ENCODE measurements around the gene AVPI1.

AVPI1 gene

DNA sequence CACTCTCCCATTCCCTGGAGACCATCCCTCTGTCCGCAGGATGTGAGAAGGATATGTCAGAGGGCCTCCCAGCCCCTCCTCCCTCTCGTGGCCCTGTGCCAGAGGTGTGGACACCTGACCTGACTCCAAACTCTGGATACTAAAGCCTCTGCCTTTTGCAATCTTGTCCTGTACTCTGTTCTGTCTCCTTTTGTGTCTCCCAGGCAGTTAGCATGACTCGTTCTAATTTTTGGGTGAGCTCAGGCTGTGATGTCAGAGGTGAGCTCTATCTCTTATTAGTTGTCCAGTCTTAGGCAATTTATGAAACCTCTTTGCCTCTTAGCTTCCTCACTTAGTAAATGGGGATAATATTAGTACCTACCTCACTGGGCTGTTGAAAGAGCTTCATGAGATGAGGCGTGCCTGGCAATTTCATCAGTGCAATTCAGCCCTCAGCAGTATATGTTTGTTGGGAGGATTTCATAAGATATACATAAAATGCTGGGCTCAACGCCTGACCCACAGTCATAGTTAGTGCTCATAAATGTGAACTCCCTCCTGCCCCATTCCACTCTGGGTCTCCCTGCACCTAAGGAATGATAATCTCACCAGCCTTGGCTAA lies 37.4 kb upstream of the AVPI1 start:
- no peak for DNase-seq (ENCODE audit: insufficient read length, low spot score)
- FAIRE-seq = no peak
- TF ChIP-seq SPI1 (IDR thresholded peaks at IDR 0.05; ENCODE audit: low read depth, low read length) = no peak
- TF ChIP-seq TAF1 (IDR thresholded peaks at IDR 0.05; ENCODE audit: low read depth, low read length) = no peak
- no peak for TF ChIP-seq POU2F2 (IDR thresholded peaks at IDR 0.05; ENCODE audit: low read depth, low read length)
- no peak for TF ChIP-seq POLR2AphosphoS5 (IDR thresholded peaks at IDR 0.05; ENCODE audit: low read depth, low read length)
- TF ChIP-seq PAX5 (IDR thresholded peaks at IDR 0.05; ENCODE audit: insufficient read depth, low read length, severe bottlenecking) = no peak
- no peak for TF ChIP-seq POLR2A (IDR thresholded peaks at IDR 0.05; ENCODE audit: low read depth, low read length)

DNA sequence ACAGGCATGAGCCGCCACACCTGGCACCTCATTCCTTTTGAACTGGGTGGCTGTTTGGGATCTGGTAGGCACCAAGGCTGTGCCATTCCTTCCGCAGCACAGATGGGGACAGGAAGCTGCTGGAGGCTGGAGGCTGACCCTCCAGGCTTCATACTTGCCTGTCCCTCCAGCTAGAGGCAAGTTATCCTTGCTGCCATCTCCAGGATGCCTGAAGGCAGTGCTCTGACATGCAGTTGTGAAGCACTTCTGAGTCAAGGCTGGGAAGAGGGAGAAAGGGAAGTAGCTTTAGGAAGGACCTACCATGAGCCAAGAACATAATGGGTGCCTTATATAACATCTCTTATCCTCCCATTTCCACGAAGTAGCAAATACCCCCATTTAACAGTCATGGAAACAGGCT lies 36.0 kb upstream of the AVPI1 start:
- TF ChIP-seq POLR2AphosphoS5 (IDR thresholded peaks at IDR 0.05; ENCODE audit: low read depth, low read length) (no peak), PAX5 (IDR thresholded peaks at IDR 0.05; ENCODE audit: insufficient read depth, low read length, severe bottlenecking) (no peak), SPI1 (IDR thresholded peaks at IDR 0.05; ENCODE audit: low read depth, low read length) (no peak), POLR2A (IDR thresholded peaks at IDR 0.05; ENCODE audit: low read depth, low read length) (no peak), TAF1 (IDR thresholded peaks at IDR 0.05; ENCODE audit: low read depth, low read length) (no peak), POU2F2 (IDR thresholded peaks at IDR 0.05; ENCODE audit: low read depth, low read length) (no peak)
- DNase-seq (ENCODE audit: insufficient read length, low spot score) = no peak
- FAIRE-seq = no peak

DNA sequence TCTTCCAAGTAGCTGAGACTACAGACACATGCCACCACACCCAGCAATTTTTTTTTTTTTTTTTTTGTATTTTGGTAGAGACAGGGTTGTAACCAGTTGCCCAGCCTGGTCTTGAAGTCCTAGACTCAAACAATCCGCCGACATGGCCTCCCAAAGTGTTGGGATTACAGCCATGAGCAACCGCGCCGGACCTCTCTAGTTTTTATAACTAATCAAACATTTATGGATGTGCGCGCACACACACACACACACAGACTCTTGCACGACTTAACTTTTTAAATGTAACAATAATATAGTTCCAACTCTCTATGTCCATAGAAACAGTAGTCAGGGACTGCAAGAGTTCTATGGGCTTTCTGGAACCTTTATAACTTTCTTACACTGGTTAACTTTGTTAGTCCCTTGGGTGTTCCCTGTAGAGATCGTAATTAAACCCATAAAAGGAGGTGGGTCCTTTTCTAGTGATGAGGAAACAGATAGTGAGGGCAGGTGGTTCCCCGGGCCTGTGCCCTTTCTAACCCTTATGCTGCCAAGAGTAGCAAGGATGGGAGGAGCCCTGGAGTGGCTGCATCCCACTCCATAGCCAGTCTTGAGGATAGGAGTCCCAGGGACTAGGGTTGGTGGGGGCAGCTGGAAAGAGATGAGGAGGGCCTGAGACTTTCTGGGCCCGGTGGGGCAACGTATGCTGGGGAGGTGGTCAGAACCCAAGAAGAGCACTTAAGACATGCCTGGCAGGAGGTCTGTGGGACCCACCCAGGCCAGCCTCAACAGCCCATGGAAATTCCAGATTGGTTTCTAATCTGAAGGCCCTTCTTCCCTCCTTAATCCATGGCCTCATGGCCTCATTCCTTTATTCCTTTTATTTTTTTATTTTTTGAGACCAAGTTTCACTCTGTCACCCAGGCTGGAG lies 35.1 kb upstream of the AVPI1 start:
- no peak for TF ChIP-seq POLR2AphosphoS5 (IDR thresholded peaks at IDR 0.05; ENCODE audit: low read depth, low read length)
- TF ChIP-seq PAX5 (IDR thresholded peaks at IDR 0.05; ENCODE audit: insufficient read depth, low read length, severe bottlenecking) = no peak
- no peak for TF ChIP-seq POU2F2 (IDR thresholded peaks at IDR 0.05; ENCODE audit: low read depth, low read length)
- no peak for TF ChIP-seq TAF1 (IDR thresholded peaks at IDR 0.05; ENCODE audit: low read depth, low read length)
- TF ChIP-seq SPI1 (IDR thresholded peaks at IDR 0.05; ENCODE audit: low read depth, low read length) = no peak
- no peak for TF ChIP-seq POLR2A (IDR thresholded peaks at IDR 0.05; ENCODE audit: low read depth, low read length)
- FAIRE-seq = no peak
- DNase-seq (ENCODE audit: insufficient read length, low spot score) = no peak

DNA sequence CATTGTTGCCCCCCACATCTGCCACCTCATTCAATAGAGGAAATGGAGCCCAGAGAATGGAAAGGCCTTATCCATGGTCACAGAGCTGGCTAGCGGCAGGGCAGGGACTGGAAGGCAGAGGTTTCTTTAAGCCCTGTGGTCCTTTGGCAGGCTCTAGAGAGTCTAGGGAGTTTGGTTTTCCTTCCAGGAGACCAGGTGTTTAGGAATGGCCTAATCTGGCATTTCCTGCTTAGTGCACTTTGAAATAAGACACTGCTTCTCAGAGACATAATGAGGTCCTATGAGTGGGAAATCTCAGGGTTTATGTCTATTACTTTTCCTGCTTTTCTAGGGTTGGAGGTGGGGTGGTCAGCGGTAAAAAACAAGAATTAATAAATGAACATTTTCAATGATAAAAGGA lies 32.6 kb upstream of the AVPI1 start:
- FAIRE-seq (no peak), DNase-seq (ENCODE audit: insufficient read length, low spot score) (no peak)
- TF ChIP-seq SPI1 (IDR thresholded peaks at IDR 0.05; ENCODE audit: low read depth, low read length) (no peak), POLR2A (IDR thresholded peaks at IDR 0.05; ENCODE audit: low read depth, low read length) (no peak), POU2F2 (IDR thresholded peaks at IDR 0.05; ENCODE audit: low read depth, low read length) (no peak), TAF1 (IDR thresholded peaks at IDR 0.05; ENCODE audit: low read depth, low read length) (no peak), POLR2AphosphoS5 (IDR thresholded peaks at IDR 0.05; ENCODE audit: low read depth, low read length) (no peak), PAX5 (IDR thresholded peaks at IDR 0.05; ENCODE audit: insufficient read depth, low read length, severe bottlenecking) (no peak)

DNA sequence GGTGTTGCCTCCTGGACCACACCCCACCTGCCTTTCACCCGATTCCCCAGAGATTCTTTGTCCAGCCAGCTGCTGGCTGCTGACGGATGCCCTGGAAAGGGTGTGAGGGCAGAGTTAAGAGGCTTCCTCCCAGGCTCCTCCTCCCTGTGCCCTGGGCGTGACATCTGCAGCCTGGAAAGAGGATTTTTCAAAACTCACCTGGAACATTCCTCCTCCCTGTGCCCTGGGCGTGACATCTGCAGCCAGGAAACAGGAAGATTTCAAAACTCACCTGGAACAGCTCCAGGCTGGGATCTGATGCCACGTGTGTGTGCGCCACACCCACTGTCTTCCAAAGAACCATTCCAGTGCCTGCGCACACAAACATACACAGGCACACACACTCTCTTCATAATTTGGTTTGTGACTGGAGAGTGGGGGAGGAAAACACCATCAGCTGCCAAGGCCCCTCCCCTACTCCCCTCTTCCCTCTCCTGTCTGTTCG lies 31.7 kb upstream of the AVPI1 start:
- no peak for DNase-seq (ENCODE audit: insufficient read length, low spot score)
- TF ChIP-seq PAX5 (IDR thresholded peaks at IDR 0.05; ENCODE audit: insufficient read depth, low read length, severe bottlenecking) (no peak), SPI1 (IDR thresholded peaks at IDR 0.05; ENCODE audit: low read depth, low read length) (no peak), TAF1 (IDR thresholded peaks at IDR 0.05; ENCODE audit: low read depth, low read length) (no peak)
- no peak for FAIRE-seq

DNA sequence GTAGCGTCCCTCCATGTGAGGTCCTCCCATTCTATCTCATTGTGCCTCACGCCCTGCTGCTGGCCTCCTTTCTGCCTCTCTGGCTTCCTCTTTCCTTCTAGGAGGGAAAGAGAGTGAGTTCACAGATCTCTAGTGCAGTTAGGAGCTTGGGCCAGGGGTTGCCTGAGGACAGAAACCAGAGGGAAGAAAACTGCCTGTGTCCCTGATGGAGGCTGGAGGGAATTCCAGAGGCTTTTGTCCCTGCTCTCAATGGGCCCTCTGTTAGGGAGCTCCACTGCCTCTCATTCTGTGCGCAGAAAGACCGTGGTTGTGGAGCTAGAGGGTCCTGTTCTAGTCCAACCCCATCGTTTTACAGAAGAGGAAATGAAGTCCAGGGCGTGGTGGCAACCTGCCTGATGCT lies 31.1 kb upstream of the AVPI1 start:
- no peak for FAIRE-seq
- TF ChIP-seq SPI1 (IDR thresholded peaks at IDR 0.05; ENCODE audit: low read depth, low read length) = no peak
- TF ChIP-seq PAX5 (IDR thresholded peaks at IDR 0.05; ENCODE audit: insufficient read depth, low read length, severe bottlenecking) = no peak
- TF ChIP-seq POLR2A (IDR thresholded peaks at IDR 0.05; ENCODE audit: low read depth, low read length) = no peak
- TF ChIP-seq TAF1 (IDR thresholded peaks at IDR 0.05; ENCODE audit: low read depth, low read length) = no peak
- no peak for TF ChIP-seq POU2F2 (IDR thresholded peaks at IDR 0.05; ENCODE audit: low read depth, low read length)
- no peak for TF ChIP-seq POLR2AphosphoS5 (IDR thresholded peaks at IDR 0.05; ENCODE audit: low read depth, low read length)
- DNase-seq (ENCODE audit: insufficient read length, low spot score) = no peak

DNA sequence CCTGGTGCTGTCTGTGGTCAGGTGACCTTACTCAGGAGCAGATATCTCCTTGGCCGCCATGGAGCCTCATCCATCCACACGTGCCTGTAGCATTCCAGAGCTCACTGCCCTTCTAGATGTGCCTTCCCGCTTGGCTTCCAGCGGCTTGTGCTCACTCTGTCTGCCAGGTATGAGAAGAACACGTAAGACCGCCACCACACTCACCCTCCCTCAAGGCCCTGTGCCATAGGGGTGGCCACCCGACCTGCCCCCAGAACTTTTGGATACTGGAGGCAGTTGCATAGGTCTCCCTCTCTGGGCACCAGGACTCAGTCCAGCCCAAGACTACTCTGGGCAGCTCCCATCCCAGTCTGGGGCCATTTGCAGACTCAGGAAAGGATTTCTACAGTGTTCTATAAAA lies 30.6 kb upstream of the AVPI1 start:
- FAIRE-seq (no peak), DNase-seq (ENCODE audit: insufficient read length, low spot score) (no peak)
- TF ChIP-seq PAX5 (IDR thresholded peaks at IDR 0.05; ENCODE audit: insufficient read depth, low read length, severe bottlenecking) = no peak
- TF ChIP-seq SPI1 (IDR thresholded peaks at IDR 0.05; ENCODE audit: low read depth, low read length) = no peak
- no peak for TF ChIP-seq POU2F2 (IDR thresholded peaks at IDR 0.05; ENCODE audit: low read depth, low read length)
- TF ChIP-seq POLR2A (IDR thresholded peaks at IDR 0.05; ENCODE audit: low read depth, low read length) = no peak
- TF ChIP-seq TAF1 (IDR thresholded peaks at IDR 0.05; ENCODE audit: low read depth, low read length) = no peak
- no peak for TF ChIP-seq POLR2AphosphoS5 (IDR thresholded peaks at IDR 0.05; ENCODE audit: low read depth, low read length)

DNA sequence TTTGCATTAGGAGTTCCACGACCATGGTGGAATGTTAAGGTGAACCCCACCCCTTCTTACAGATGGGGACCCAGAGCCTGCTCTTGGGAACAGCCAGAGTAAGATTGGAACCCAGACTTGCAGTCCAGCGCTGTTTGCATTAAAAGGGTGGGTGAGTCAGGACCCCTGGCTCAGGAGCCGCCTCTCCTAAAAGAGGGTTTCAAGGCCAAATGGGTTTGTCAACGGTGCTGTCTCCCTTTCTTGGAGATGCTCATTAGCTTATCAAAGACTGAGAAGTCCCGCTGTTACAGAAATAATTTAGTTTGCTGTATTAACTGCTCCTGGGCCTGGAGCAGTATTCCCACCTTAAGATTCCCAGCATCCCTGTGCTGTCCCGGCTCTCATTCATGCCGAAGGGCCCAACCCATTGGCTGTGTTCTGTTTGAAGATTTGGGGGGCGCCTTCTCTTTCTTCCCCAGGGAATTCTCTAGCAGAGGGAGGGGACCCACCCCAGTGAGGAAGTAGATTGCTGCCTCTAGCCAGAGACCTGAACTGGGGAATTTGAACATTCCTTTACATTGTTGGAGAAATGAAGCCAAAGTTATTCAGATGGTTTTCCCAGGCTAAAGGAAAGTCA lies 28.3 kb upstream of the AVPI1 start:
- no peak for DNase-seq (ENCODE audit: insufficient read length, low spot score)
- no peak for TF ChIP-seq POU2F2 (IDR thresholded peaks at IDR 0.05; ENCODE audit: low read depth, low read length)
- no peak for TF ChIP-seq POLR2AphosphoS5 (IDR thresholded peaks at IDR 0.05; ENCODE audit: low read depth, low read length)
- TF ChIP-seq PAX5 (IDR thresholded peaks at IDR 0.05; ENCODE audit: insufficient read depth, low read length, severe bottlenecking) = no peak
- FAIRE-seq = no peak
